GM19035 (cell line): ENCODE results near the gene BTBD9.
"Not testable (repeated sequence)": the region's sequence is repeated elsewhere in the genome, so short reads cannot be mapped to it uniquely, and the experiment has no call there.

ENCODE experiments used
- ATAC-seq: cut with Tn5 transposase; IDR thresholded peaks from one replicate; pipeline ENCODE4 v1.9.1; 2021; ENCODE audit not compliant: unreplicated experiment

The BTBD9 gene

DNA sequence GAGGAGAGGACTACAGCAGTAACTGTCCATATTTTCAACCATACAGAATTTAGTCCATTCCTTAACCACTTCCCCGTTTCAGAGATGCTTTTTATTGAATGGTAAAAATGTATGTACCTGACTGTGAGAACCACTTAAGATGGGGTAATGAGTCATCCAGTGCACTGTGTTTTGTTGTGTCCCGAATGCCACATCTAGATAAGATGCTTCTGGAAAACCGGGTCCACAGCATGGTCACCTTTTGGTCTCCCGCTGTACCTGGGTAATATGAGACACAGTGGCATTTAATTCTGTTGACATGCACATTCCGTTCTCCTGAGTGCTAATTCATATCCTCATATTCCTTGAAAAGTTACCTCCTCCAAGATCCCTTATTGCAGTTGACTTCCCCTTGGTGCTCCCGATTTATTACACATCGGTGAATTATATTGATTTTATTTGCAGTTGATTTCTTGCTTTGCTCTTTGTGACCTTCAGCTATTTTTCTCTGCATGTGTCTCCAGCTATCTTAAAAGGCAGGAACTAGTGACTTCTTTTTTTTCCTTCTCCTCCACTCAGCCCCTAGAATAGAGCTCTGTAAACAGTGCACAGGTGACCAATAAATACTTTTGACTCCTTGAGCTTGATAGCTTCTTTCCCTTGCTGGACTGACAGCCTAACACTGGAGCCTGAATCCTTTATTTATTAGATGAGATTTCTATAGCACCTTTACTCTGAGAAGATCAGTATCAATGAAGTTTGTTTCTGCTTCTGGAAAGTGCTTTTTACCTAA, 505.6 kb downstream of the BTBD9 start:
- ATAC-seq, result no peak

DNA sequence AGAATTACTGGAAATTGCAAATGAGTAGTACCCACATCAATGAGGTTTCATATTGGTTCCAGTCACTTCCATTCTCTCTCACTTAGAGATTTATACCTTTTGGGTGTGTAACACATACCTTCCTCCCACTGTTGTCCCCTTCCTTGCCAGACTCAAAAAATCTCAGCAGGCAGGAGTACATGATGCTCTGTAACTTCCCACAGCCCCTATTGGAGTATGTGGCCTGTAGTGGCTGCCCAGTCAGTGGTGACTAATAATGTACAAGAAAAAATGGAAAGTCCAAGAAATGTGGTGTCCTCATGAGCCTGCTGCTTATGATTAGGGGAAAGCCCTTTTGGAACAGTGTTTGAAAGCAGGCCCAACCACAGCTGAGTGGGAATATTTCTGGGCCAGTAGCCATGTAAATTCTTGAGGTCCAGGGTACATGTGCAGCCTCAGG, 508.2 kb downstream of the BTBD9 start:
- ATAC-seq, result no peak

DNA sequence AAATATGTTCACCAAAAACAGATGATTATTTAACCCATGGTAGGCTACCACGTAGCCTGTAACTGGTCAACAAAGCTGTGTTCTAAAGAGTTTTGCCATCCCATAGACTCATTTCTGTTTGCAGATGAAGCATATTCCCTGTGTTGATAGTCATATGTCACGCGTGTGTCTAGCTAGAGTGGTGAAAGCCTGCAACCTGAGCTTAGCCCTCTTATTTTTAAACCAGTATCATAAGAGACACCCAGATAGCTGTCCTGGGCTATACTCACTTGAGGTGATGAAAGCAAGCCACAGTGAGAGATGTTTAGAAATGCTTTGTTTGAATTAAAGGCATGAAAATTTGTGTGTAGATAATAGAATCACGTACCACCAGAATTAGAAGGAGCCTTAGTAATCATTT, 512.4 kb downstream of the BTBD9 start:
- ATAC-seq, result no peak

DNA sequence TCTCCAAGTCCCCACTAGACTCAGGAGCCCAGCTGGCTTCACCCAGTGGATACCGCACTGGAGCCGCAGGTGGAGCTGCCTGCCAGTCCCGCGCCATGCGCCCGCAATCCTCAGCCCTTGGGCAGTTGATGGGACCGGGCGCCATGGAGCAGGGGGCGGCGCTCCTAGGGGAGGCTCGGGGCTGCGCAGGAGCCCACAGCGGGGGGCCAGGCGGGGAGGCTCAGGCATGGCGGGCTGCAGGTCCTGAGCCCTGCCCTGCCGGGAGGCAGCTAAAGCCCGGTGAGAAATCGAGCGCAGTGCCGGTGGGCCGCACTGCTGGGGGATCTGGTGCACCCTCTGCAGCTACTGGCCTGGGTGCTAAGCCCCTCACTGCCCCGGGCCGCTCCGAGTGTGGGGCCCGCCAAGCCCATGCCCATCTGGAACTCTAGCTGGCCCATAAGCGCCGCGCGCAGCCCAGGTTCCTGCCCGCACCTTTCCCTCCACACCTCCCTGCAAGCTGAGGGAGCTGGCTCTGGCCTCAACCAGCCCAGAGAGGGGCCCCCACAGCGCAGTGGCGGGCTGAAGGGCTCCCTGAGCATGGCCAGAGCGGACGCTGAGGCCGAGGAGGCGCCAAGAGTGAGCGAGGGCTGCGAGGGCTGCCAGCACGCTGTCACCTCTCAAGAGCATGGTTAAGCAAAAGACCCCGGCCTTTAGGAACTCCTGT, 515.4 kb downstream of the BTBD9 start:
- ATAC-seq, result not testable (repeated sequence)

DNA sequence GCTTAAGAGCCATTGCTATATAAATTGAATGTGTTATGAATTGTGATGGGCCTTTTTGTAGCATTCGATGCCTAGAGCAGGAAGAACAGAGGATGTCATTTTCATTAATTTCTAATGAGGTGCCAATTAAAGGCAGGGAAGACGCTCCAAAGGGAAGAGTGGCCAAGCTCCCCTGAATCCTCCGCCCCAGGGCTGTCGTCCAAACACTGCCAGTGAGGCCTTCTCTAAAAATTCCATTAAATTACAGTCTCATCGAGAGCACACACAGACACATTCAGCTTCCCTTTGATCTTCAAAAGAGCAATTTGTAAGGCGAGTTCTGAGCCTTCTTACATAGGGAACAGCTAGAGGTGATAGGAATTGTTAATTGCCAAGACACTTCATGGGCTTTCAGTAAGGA, 520.2 kb downstream of the BTBD9 start:
- no peak for ATAC-seq

DNA sequence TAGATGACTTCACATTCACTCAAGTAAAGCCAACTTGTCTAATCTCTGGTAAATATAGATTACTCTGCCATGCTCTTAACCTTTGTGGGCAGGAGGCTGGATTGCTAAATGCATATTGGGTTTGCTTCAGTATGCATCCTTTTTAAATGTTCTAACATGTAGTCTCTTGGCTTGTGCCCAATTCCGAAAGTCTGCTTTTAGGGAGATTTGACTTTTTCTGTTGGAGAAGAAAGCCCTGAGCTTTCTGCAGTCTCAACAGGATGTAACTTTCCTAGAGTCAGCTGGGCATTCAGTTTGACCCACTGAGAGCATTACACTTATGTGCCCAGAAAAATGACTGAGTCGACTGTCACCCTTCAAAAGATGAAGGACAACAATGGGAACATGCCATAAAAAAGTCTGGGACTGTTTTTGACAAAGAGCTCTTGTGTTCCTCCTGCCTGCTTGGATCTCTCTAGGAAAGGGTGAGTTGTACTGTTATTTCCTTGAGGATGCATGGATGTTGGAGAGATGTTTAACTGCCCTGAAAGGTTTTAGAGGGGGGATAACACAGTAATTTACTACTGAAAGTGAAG, 520.9 kb downstream of the BTBD9 start:
- ATAC-seq, result no peak
